K562 (cell line): ENCODE results near the gene TJP2. TPM values are rescaled to one million over a fixed set of nuclear protein-coding genes. Genes with fewer than 3 reads are reported as not detected.

Experiments
- ARID3A ChIP-seq: IDR thresholded peaks from 2 replicates; pipeline ENCODE4 v1.6.1; 2012; ENCODE audit warnings: low read depth, low read length, improper control_type of control experiment, borderline replicate concordance
- CLOCK ChIP-seq: fragments of 250-450 bp; sonication (Bioruptor Pico); IDR thresholded peaks from 2 replicates; pipeline ENCODE4 v1.4.0; 2020; ENCODE audit warnings: mild to moderate bottlenecking, moderate library complexity, borderline replicate concordance
- HMBOX1 ChIP-seq: sonication (generic); IDR thresholded peaks from 2 replicates; pipeline ENCODE4 v1.6.1; 2016
- MNT ChIP-seq, 2 experiments: fragments of 450-650 bp; conservative IDR thresholded peaks; 2 replicates each; pipeline ENCODE4 v1.6.1; 2017; ENCODE audit warnings: mild to moderate bottlenecking in 2 of 2, moderate library complexity in 2 of 2
- PRDM10 ChIP-seq: fragments of 450-650 bp; IDR thresholded peaks from 2 replicates; pipeline ENCODE4 v1.6.1; 2018; ENCODE audit not compliant: partially characterized antibody
- TBP ChIP-seq: optimal IDR thresholded peaks from 2 replicates; pipeline ENCODE3; 2011; ENCODE audit warnings: low read depth, low read length, improper control_type of control experiment
- ZNF143 ChIP-seq: sonication (generic); formaldehyde crosslinking; IDR thresholded peaks from 2 replicates; pipeline ENCODE4 v1.9.0; 2022; ENCODE audit warnings: mild to moderate bottlenecking, missing genetic modification reagents
- ZNF830 ChIP-seq: fragments of 250-450 bp; sonication (Bioruptor Pico); IDR thresholded peaks from 2 replicates; pipeline ENCODE4 v1.5.0; 2021; ENCODE audit warnings: mild to moderate bottlenecking
- polyA plus RNA-seq, 8 experiments: library from polyadenylated mRNA; depleted of rRNA in 4 of 8; stranded (reverse) in 5 of 8; unstranded in 3 of 8; fragments of >200 nt; fragmentation: Nextera tagmentation in 2 of 8; fragmentation: Illumina TruSeq in 1 of 8; extraction: Ambion mirVana in 2 of 8; extraction: Trizol in 1 of 8; gene quantifications; 2 replicates each; pipeline versions ENCODE4 v1.2.1 to v1.2.3, GENCODE V29; 2011 to 2014; ENCODE audit warnings: inconsistent platforms in 1 of 8, missing spikeins in 1 of 8
- total RNA-seq, 7 experiments: library from RNA; depleted of rRNA in 6 of 7; stranded (reverse); fragments of >200 nt in 6 of 7; fragmentation: Illumina TruSeq in 2 of 7; extraction: Trizol in 2 of 7; gene quantifications; 2 replicates each; pipeline versions ENCODE4 v1.2.1 to v1.2.3, GENCODE V29; 2011 to 2021; ENCODE audit warnings: low replicate concordance in 1 of 7

Gene TJP2
- total and polyA plus RNA-seq, 9 of the 15 experiments (the other 6 are each of a cell fraction or from before 2014, with no cell fraction given), result 4.0 to 24.1 (median 16.8) TPM

- TF ChIP-seq MNT (conservative IDR thresholded peaks at IDR 0.05), result peak; percentile 93 to 96
- TF ChIP-seq ARID3A, result peak; percentile 74; the same call in 1 of the 2 replicates
- peak; percentile 27 for TF ChIP-seq TBP
- TF ChIP-seq ZNF143 (CRISPR knock-in tag), result no peak
- no peak for TF ChIP-seq ZNF830 (CRISPR knock-in tag)
- TF ChIP-seq HMBOX1, result peak; percentile 92
- TF ChIP-seq CLOCK, result no peak
- peak; percentile 45 for TF ChIP-seq PRDM10
These were observed 6.6 kb downstream of the TJP2 start (continued) for GRCh38 chr9:69180670-69181069.
